NCI-H146 treated with DMSO at 0.1 percent for 48 hours (cell line): ENCODE results near the gene SLMAP.

Experiments used
- DNase-seq: peaks from one replicate; lab custom pipeline; 2025; ENCODE audit not compliant: unreplicated experiment; lab: John Stamatoyannopoulos, UW

SLMAP gene, protein sequence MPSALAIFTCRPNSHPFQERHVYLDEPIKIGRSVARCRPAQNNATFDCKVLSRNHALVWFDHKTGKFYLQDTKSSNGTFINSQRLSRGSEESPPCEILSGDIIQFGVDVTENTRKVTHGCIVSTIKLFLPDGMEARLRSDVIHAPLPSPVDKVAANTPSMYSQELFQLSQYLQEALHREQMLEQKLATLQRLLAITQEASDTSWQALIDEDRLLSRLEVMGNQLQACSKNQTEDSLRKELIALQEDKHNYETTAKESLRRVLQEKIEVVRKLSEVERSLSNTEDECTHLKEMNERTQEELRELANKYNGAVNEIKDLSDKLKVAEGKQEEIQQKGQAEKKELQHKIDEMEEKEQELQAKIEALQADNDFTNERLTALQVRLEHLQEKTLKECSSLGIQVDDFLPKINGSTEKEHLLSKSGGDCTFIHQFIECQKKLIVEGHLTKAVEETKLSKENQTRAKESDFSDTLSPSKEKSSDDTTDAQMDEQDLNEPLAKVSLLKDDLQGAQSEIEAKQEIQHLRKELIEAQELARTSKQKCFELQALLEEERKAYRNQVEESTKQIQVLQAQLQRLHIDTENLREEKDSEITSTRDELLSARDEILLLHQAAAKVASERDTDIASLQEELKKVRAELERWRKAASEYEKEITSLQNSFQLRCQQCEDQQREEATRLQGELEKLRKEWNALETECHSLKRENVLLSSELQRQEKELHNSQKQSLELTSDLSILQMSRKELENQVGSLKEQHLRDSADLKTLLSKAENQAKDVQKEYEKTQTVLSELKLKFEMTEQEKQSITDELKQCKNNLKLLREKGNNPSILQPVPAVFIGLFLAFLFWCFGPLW

GRCh38 chr3:57755741-57756527, at the start of gene SLMAP:
Gene SLMAP (plus strand): TSS chr3:57756309. CDS start chr3:57757652, 1,343 bp downstream.
- DNase-seq: peak; percentile 83

DNA sequence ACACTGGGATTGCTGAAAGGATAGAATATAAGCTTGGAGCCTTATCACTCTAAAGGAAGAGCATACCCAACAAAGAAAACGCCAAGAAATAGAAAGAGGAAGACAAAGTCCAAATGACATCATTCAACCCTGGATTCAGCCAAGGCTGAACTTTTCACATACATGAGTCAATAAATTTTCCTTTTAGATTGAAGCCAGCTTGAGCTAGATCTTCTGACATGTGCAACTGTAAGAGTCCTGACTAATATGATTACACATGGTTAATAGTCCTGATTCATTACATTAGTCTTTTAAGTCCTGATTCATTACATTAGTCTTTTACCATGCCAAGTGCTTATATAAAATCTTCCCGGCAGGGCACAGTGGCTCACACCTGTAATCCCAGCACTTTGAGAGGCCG, 49.6 kb upstream of the SLMAP start:
- no peak for DNase-seq

DNA sequence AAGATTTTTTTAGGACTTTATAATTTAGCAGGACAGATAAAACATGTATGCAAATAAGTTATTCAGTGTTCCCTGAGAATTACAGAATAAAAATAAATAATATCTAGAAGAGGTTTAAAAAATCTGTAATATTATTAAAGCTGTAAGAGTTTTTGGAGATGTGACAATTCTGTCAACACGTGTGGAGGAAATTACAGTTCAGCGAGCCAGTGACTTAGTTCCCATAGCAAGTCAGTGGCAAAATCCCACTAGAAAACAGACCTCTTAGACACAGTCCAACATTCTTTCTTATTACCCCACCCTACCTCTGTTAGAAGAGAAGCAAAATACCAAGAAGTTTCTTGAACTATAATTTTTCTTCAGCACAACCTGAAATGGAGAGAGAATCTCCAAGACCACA, 47.1 kb upstream of the SLMAP start:
- DNase-seq: no peak

DNA sequence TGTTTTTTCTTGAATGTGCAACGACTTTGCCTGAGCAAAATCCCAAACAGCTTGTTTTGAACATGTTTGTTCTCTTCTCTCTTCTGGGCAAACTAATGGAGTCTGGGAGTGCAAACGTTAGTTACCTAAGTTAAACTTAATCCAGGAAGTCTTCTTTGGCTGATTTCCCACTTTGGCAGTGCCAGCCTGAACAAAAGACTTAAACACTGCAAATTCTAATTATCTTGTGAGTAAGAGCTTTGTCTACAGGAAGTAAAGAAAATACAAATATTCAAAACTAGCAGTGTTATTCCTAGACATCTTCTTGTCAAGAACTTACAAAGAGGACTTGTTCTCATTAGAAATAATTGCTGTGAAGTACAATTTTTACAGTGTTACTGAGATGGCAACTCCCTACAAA, 46.5 kb upstream of the SLMAP start:
- no peak for DNase-seq

DNA sequence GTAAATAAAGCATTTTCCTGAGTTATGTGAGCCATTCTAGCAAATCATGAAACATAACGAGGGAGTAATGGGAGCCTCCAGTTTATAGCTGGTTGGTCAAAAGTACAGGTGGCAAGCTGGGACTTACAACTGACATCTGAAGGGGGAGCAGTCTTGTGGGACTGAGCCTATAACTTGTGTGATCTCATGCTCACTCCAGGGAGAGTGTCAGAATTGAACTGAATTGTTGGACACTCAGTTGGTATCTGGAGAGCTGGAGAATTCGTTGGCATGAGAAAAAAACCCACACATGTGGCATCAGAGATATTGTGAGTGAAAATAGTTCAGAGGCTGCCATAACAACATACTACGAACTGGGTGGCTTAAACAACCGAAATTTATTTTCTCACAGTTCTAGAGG, 40.4 kb upstream of the SLMAP start:
- DNase-seq: no peak

DNA sequence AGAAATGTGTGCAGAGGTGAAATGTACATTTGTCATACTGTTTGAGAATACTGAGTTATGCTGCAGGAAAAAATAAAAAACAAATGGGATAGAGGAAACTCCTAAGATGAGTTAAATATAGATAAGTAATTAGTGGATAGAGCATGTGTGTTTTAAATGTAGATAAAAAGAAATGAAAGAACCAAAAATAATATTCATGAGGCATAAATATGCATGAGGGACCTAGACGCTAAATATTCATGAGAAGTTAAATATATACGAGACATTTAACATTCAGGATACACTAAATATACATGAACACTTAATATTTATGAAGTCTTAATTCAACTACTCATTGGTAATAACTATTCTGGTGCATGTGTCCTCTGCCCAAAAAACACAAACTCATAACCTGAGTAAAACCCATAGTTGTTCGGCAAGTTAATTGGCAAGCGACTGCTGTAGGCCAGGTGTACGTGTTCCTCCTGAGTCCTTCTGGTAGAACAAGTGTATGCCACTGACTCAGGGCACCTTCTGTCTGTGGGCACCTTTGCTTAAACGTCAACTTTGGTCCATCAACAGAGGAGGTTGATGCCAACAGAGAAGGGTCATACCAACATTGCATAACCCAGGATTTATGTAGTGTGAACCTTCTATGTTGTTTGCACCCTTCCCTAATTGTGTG, 38.8 kb upstream of the SLMAP start:
- DNase-seq: no peak

GRCh38 chr3:57718118-57718517, 38.0 kb upstream of the SLMAP start:
- no peak for DNase-seq

- no peak for DNase-seq
These were observed 29.7 kb upstream of the SLMAP start for GRCh38 chr3:57726397-57726796.

DNA sequence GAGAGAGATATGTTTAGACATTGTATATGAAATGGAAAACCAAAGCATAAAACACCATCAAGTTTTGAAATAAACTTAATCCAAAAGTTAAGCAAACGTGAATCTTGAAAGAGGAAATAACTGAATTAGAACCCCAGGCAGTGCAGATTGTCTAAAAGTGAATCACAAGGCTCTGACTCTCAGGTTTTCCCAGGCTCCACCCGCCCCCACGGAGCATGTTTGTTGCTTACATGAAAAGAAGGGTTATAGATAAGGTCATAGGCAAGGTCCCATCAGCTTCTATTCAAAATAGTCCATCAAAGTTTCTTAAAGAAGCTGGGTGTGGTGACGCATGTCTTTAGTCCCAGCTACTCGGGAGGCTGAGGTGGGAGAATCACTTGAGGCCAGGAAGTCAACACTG, 29.0 kb upstream of the SLMAP start:
- no peak for DNase-seq

- DNase-seq: no peak
These were observed 26.6 kb upstream of the SLMAP start for GRCh38 chr3:57729334-57730045.

- DNase-seq: no peak
These were observed 25.4 kb upstream of the SLMAP start for GRCh38 chr3:57730682-57731081.

DNA sequence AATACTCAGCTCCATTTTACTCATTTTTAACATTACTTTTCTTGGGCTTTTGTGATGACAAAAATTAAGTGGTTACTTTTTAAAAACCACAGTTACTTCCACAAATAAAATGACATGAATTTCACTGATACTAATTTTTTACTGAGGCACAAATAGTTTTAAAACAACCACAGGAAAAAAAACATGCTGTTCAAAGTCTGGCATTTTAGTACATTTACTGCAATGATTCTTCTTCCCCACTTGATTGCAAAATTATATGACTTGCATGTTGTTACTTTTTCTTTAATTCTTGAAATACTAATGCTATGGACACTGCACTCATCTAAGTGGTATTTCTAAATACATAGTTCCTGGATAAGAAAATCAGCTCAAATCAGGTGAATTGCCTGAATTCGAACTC, 24.8 kb upstream of the SLMAP start:
- no peak for DNase-seq

DNA sequence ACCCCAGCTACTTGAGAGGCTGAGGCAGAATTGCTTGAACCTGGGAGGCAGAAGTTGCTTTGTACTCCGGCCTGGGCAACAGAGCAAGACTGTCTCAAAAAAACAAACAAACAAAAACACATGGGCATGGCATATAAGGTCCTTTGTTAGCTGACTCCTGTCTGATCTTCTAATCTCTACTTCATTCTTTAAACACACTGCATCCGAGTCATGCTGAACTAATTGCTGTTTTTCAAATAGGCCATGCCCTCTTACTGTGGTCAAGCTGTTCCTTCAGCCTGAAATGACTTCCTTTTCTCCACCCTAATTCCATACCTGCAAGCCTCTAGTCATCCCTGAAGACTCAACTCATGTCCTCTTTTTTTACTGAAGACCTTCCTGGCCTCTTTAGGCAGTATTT, 22.3 kb upstream of the SLMAP start:
- no peak for DNase-seq

DNA sequence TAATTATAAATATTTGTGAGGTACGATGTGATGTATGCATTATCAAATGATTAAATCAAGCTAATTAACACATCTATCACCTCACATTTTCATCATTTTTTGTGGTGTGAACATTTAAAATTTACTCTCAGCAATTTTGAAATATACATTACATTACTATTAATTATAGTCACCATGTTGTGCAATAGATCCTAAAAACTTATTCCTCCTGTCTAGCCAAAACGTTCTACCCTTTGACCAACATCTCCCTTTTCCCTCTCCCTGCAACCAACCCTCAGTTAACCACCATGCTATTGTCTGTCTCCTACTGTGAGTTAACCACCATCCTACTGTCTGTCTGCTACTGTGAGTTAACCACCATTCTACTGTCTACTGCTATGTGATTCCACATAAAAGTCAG, 20.7 kb upstream of the SLMAP start:
- DNase-seq: no peak

GRCh38 chr3:57737840-57738239, 18.3 kb upstream of the SLMAP start:
- no peak for DNase-seq

- DNase-seq: no peak
These were observed 17.7 kb upstream of the SLMAP start for GRCh38 chr3:57738391-57738790.

DNA sequence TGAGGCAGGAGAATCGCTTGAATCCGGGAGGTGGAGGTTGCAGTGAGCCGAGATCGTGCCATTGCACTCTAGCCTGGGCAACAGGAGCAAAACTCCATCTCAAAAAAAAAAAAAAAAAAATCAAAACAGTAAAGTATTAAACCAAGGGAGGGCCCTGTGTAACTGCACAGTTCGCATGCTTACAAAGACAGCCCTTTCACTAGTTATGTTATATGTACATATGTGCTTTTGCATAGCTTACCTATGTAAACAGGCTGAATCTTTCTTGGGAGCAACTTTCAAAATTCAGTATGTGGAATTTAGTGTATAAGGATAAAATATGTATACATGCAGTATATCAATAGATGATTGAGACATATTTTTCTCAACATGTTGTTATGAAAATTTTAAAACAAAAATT, 16.1 kb upstream of the SLMAP start:
- no peak for DNase-seq

DNA sequence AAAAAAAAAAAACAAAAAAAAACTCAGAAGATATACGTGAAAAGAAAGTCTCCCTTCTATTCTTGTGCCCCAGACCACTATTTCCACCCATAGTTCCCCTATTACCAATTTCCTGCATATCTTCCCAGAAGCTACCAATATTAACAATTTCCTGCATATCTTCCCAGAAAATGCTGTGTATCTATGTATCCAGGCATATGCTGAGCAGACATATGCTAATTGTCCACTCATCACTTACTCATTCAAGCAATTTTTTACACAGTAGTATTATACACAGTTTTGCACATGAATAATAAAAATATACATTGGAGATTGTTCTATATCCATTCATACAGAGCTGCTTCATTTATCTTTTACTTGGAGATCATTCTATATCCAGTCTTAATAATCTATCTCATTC, 12.6 kb upstream of the SLMAP start:
- no peak for DNase-seq

DNA sequence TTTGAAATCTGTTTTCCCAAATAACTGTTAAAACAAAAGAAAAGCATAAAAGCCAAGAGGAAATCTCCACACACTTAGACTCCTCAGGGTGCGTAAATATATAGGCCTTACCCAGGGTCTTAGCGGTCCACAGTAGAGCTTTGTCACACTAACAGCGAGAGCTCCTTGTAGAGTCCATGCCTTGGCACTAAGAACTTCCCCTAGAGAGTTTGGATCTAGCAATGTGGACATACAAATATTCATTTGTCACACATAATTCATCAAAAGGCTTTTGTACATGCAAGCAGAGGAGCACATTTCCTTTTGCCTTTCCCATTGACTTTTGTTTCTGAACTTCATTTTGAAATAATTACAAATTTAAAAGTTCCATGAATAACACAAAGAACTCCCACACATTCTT, 11.0 kb upstream of the SLMAP start:
- DNase-seq: no peak
